HEK293 (cell line): Measurements from ENCODE around the gene IMMP2L.

ENCODE experiments used
- CTCF ChIA-PET: fragments of 350-600 bp; formaldehyde crosslinking; extraction: SDS; loops from one replicate; lab custom pipeline; 2021; ENCODE audit warnings: antibody characterized with exemption; lab: Yijun Ruan, JAX
- POLR2A ChIA-PET: fragments of 300-600 bp; formaldehyde crosslinking; extraction: SDS; loops from one replicate; lab custom pipeline; 2020; ENCODE audit warnings: antibody characterized with exemption, inconsistent platforms; lab: Yijun Ruan, JAX
- H3K27ac ChIP-seq: fragments of 200-500 bp; sonication (Bioruptor generic); 2 replicates; pipeline ENCODE4 v1.5.1; 2014; ENCODE audit warnings: low read depth, low read length, control low read depth, inconsistent platforms; ENCODE audit errors: extremely low read depth
- H3K36me3 ChIP-seq, 2 experiments: fragments of 200-500 bp in 1 of 2; sonication (Bioruptor generic) in 1 of 2; 1 replicate in 1 of 2; 2 replicates in 1 of 2; pipeline ENCODE4 v1.5.1; 2014 to 2017; ENCODE audit warnings: inconsistent platforms in 2 of 2, low read length in 2 of 2; ENCODE audit not compliant: control insufficient read depth in 2 of 2, insufficient read depth in 1 of 2
- H3K4me1 ChIP-seq: fragments of 200-500 bp; sonication (Bioruptor generic); 2 replicates; pipeline ENCODE4 v1.5.1; 2014; ENCODE audit warnings: mild to moderate bottlenecking, low read length, inconsistent platforms; ENCODE audit not compliant: control insufficient read depth, insufficient read depth
- H3K4me3 ChIP-seq: 2 replicates; pipeline ENCODE4 v1.5.1; 2011; ENCODE audit warnings: low read depth, mild to moderate bottlenecking, control low read depth, low read length, moderate library complexity
- H3K9me3 ChIP-seq: fragments of 200-500 bp; sonication (Bioruptor generic); 2 replicates; pipeline ENCODE4 v1.5.1; 2014; ENCODE audit warnings: low read depth, low read length, inconsistent platforms; ENCODE audit not compliant: control insufficient read depth, insufficient read depth
- EGR2 ChIP-seq: fragments of 450-650 bp; formaldehyde crosslinking; IDR thresholded peaks from 2 replicates; pipeline ENCODE4 v1.5.1; 2016; ENCODE audit warnings: low read depth, missing biosample characterization, missing genetic modification characterization
- IKZF3 ChIP-seq: fragments of 450-650 bp; IDR thresholded peaks from 2 replicates; pipeline ENCODE4 v1.5.0; 2018; ENCODE audit warnings: missing biosample characterization, mild to moderate bottlenecking, missing genetic modification characterization, moderate library complexity
- KLF7 ChIP-seq: fragments of 450-650 bp; formaldehyde crosslinking; IDR thresholded peaks from 2 replicates; pipeline ENCODE4 v1.5.1; 2016; ENCODE audit warnings: missing biosample characterization, missing genetic modification characterization, borderline replicate concordance
- KLF9 ChIP-seq: fragments of 450-650 bp; formaldehyde crosslinking; IDR thresholded peaks from 2 replicates; pipeline ENCODE4 v1.5.1; 2016; ENCODE audit warnings: missing biosample characterization, missing genetic modification characterization, low read depth
- ZBTB21 ChIP-seq: fragments of 450-650 bp; formaldehyde crosslinking; IDR thresholded peaks from 2 replicates; pipeline ENCODE4 v1.5.1; 2017; ENCODE audit warnings: missing biosample characterization, missing genetic modification characterization
- ZFHX2 ChIP-seq: fragments of 450-650 bp; formaldehyde crosslinking; conservative IDR thresholded peaks from 2 replicates; pipeline ENCODE4 v1.5.1; 2016; ENCODE audit warnings: missing biosample characterization, missing genetic modification characterization
- ZFP69B ChIP-seq: fragments of 450-650 bp; formaldehyde crosslinking; IDR thresholded peaks from 2 replicates; pipeline ENCODE4 v1.5.1; 2016; ENCODE audit warnings: missing biosample characterization, missing genetic modification characterization
- ZNF133 ChIP-seq: fragments of 450-650 bp; formaldehyde crosslinking; IDR thresholded peaks from 2 replicates; pipeline ENCODE4 v1.5.1; 2016; ENCODE audit warnings: missing biosample characterization, missing genetic modification characterization
- ZNF140 ChIP-seq: fragments of 450-650 bp; formaldehyde crosslinking; IDR thresholded peaks from 2 replicates; pipeline ENCODE4 v1.5.1; 2016; ENCODE audit warnings: missing biosample characterization, missing genetic modification characterization
- ZNF24 ChIP-seq: fragments of 450-650 bp; formaldehyde crosslinking; IDR thresholded peaks from 2 replicates; pipeline ENCODE4 v1.5.1; 2016; ENCODE audit warnings: missing biosample characterization, missing genetic modification characterization
- ZNF324 ChIP-seq: fragments of 450-650 bp; formaldehyde crosslinking; IDR thresholded peaks from 2 replicates; pipeline ENCODE4 v1.5.1; 2016; ENCODE audit warnings: missing biosample characterization, missing genetic modification characterization
- ZNF394 ChIP-seq: fragments of 450-650 bp; formaldehyde crosslinking; IDR thresholded peaks from 2 replicates; pipeline ENCODE4 v1.5.1; 2016; ENCODE audit warnings: missing biosample characterization, missing genetic modification characterization, mild to moderate bottlenecking, moderate library complexity, borderline replicate concordance
- ZNF426 ChIP-seq: fragments of 450-650 bp; formaldehyde crosslinking; IDR thresholded peaks from 2 replicates; pipeline ENCODE4 v1.5.1; 2017; ENCODE audit warnings: missing biosample characterization, missing genetic modification characterization, mild to moderate bottlenecking, inconsistent platforms, moderate library complexity
- ZNF560 ChIP-seq: fragments of 450-650 bp; formaldehyde crosslinking; IDR thresholded peaks from 2 replicates; pipeline ENCODE4 v1.5.1; 2017; ENCODE audit warnings: missing biosample characterization, missing genetic modification characterization, borderline replicate concordance
- ZNF561 ChIP-seq: fragments of 450-650 bp; IDR thresholded peaks from 2 replicates; pipeline ENCODE4 v1.5.1; 2018; ENCODE audit warnings: missing biosample characterization, missing genetic modification characterization, borderline replicate concordance
- ZNF596 ChIP-seq: fragments of 450-650 bp; IDR thresholded peaks from 2 replicates; pipeline ENCODE4 v1.5.0; 2018; ENCODE audit warnings: missing biosample characterization, mild to moderate bottlenecking, missing genetic modification characterization, moderate library complexity
- ZNF677 ChIP-seq: fragments of 450-650 bp; IDR thresholded peaks from 2 replicates; pipeline ENCODE4 v1.5.0; 2018; ENCODE audit warnings: missing biosample characterization, mild to moderate bottlenecking, missing genetic modification characterization, moderate library complexity
- TF ChIP-seq, protein P1 (sequence below): fragments of 450-650 bp; formaldehyde crosslinking; conservative IDR thresholded peaks from 2 replicates; pipeline ENCODE4 v1.5.1; 2016; ENCODE audit warnings: low read depth, missing biosample characterization, missing genetic modification characterization
- TF ChIP-seq, protein P2 (sequence below): fragments of 450-650 bp; formaldehyde crosslinking; IDR thresholded peaks from 2 replicates; pipeline ENCODE4 v1.5.1; 2017; ENCODE audit warnings: missing biosample characterization, missing genetic modification characterization
- TF ChIP-seq, protein P3 (sequence below): fragments of 450-650 bp; formaldehyde crosslinking; IDR thresholded peaks from 2 replicates; pipeline ENCODE4 v1.5.1; 2017; ENCODE audit warnings: missing biosample characterization, mild to moderate bottlenecking, missing genetic modification characterization, moderate library complexity

The IMMP2L gene

DNA sequence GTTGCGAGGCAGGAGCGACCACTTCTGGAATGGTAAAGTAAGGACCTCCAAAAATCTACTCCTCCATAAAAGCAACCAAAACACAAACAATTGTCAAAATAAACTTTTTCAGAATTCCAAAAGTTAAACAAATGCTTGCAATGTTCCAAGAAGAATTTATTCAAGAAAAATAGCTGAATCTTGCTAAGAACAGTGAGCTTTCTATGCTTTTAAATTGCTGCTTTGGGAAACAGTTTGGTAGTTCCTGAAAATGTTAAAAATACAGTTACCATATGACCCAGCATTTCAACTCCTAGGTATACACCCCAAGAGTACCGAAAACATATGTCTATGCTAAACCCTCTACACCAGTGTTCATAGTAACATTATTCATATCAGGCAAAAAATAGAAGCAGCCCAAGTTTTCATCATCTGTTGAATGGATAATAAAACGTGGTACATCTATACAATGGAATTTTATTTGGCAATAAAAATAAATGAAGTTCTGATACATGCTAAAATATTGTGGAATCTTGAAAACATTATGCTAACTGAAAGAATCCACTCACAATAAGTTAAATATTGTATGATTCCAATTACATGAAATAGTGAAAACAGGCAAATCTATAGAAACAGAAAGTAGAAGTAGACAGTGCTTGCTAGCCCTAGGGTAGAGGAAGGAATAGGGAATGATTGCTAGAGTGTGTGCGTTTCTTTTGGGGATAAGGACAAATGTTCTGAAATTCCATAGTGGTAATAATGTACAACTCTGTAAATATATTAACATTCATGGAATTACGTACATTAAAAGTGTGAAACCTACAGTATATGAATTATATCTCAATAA, 414.4 kb downstream of the IMMP2L start:
- ChIA-PET POLR2A (no interaction called here), CTCF (interaction anchor here (0.7 kb wide), 1 partner anchor 368 kb away, joined by 3 read pairs; no protein-coding TSS in a partner anchor)
- TF ChIP-seq ZNF560 (no peak), ZNF677 (tag by site-specific recombination) (peak; percentile 93)
- no peak overlapping the region for H3K27ac ChIP-seq
- no peaks in the 10 kb centered on the region for H3K9me3 ChIP-seq
- H3K4me1 ChIP-seq = no peaks in the 10 kb centered on the region
- H3K36me3 ChIP-seq = no peaks in the 10 kb centered on the region
- no peak overlapping the region for H3K4me3 ChIP-seq

DNA sequence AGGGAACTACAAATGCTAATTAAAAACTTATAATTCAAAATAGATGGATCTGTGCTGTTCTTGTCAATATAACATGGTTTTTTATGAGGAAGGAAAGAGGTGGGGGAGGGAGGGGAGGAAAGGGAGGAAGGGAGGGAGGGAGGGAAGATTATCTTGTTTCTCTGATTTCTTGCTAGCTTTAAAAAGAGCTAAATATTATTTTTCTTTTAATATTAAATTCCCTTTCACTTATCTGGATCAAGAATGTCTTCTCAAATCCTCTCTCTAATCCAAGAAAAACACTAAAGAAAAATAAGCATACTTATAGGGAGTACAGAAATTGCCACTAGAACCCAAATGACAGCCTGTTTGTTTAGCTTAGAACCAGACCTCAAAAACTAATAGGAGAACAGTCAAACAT, 416.2 kb downstream of the IMMP2L start:
- CTCF ChIA-PET = interaction anchor here (0.7 kb wide), 1 partner anchor 75 kb away, joined by 3 read pairs; no protein-coding TSS in a partner anchor
- no peak overlapping the region for H3K27ac ChIP-seq
- H3K36me3 ChIP-seq = no peaks in the 10 kb centered on the region
- POLR2A ChIA-PET = no interaction called here
- no peaks in the 10 kb centered on the region for H3K9me3 ChIP-seq
- no peak for TF ChIP-seq KLF9 (tag by site-specific recombination)
- TF ChIP-seq, protein P1, sequence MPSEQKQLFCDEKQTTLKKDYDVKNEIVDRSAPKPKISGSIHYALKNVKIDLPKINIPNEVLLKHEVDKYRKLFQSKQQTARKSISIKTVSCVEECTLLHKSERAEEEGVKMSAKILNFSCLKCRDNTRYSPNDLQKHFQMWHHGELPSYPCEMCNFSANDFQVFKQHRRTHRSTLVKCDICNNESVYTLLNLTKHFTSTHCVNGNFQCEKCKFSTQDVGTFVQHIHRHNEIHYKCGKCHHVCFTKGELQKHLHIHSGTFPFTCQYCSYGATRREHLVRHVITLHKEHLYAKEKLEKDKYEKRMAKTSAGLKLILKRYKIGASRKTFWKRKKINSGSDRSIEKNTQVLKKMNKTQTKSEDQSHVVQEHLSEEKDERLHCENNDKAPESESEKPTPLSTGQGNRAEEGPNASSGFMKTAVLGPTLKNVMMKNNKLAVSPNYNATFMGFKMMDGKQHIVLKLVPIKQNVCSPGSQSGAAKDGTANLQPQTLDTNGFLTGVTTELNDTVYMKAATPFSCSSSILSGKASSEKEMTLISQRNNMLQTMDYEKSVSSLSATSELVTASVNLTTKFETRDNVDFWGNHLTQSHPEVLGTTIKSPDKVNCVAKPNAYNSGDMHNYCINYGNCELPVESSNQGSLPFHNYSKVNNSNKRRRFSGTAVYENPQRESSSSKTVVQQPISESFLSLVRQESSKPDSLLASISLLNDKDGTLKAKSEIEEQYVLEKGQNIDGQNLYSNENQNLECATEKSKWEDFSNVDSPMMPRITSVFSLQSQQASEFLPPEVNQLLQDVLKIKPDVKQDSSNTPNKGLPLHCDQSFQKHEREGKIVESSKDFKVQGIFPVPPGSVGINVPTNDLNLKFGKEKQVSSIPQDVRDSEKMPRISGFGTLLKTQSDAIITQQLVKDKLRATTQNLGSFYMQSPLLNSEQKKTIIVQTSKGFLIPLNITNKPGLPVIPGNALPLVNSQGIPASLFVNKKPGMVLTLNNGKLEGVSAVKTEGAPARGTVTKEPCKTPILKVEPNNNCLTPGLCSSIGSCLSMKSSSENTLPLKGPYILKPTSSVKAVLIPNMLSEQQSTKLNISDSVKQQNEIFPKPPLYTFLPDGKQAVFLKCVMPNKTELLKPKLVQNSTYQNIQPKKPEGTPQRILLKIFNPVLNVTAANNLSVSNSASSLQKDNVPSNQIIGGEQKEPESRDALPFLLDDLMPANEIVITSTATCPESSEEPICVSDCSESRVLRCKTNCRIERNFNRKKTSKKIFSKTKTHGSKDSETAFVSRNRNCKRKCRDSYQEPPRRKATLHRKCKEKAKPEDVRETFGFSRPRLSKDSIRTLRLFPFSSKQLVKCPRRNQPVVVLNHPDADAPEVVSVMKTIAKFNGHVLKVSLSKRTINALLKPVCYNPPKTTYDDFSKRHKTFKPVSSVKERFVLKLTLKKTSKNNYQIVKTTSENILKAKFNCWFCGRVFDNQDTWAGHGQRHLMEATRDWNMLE = no peak
- TF ChIP-seq ZNF24 = no peak
- no peak for TF ChIP-seq ZFHX2 (tag by site-specific recombination)
- TF ChIP-seq, protein P2, sequence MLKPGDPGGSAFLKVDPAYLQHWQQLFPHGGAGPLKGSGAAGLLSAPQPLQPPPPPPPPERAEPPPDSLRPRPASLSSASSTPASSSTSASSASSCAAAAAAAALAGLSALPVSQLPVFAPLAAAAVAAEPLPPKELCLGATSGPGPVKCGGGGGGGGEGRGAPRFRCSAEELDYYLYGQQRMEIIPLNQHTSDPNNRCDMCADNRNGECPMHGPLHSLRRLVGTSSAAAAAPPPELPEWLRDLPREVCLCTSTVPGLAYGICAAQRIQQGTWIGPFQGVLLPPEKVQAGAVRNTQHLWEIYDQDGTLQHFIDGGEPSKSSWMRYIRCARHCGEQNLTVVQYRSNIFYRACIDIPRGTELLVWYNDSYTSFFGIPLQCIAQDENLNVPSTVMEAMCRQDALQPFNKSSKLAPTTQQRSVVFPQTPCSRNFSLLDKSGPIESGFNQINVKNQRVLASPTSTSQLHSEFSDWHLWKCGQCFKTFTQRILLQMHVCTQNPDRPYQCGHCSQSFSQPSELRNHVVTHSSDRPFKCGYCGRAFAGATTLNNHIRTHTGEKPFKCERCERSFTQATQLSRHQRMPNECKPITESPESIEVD = no peak
- TF ChIP-seq ZNF596 (tag by site-specific recombination) = no peak
- no peak for TF ChIP-seq ZNF394 (tag by site-specific recombination)
- TF ChIP-seq ZNF426 (tag by site-specific recombination) = no peak
- no peak for TF ChIP-seq ZFP69B (tag by site-specific recombination)
- no peak for TF ChIP-seq ZNF561 (tag by site-specific recombination)
- TF ChIP-seq EGR2 (tag by site-specific recombination) = no peak
- TF ChIP-seq KLF7 (tag by site-specific recombination) = no peak
- no peak for TF ChIP-seq ZNF324 (tag by site-specific recombination)
- TF ChIP-seq, protein P3, sequence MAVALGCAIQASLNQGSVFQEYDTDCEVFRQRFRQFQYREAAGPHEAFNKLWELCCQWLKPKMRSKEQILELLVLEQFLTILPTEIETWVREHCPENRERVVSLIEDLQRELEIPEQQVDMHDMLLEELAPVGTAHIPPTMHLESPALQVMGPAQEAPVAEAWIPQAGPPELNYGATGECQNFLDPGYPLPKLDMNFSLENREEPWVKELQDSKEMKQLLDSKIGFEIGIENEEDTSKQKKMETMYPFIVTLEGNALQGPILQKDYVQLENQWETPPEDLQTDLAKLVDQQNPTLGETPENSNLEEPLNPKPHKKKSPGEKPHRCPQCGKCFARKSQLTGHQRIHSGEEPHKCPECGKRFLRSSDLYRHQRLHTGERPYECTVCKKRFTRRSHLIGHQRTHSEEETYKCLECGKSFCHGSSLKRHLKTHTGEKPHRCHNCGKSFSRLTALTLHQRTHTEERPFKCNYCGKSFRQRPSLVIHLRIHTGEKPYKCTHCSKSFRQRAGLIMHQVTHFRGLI (tag by site-specific recombination) = no peak
- TF ChIP-seq ZNF140 (tag by site-specific recombination) = no peak
- no peak for TF ChIP-seq ZBTB21 (tag by site-specific recombination)
- TF ChIP-seq ZNF133 (tag by site-specific recombination) = no peak
- TF ChIP-seq IKZF3 = no peak
- no peak overlapping the region for H3K4me3 ChIP-seq
- H3K4me1 ChIP-seq = no peaks in the 10 kb centered on the region
